ENCODE measurements around the gene CAMK2A. TPM values are rescaled to one million over a fixed set of nuclear protein-coding genes. Genes with fewer than 3 reads are reported as not detected.

CAMK2A gene
- polyA plus RNA-seq, 1 donor (not counting 4 experiments of a cell fraction or from before 2014, with no cell fraction given): 0.05 TPM

- H3K79me2 ChIP-seq (ENCODE audit: control insufficient read depth, insufficient read depth, low read length): no peaks in the 10 kb centered on the region
- H3K4me3 ChIP-seq (ENCODE audit: control insufficient read depth in 2 of 3, extremely low read depth in 1 of 3, insufficient read depth in 2 of 3, low read depth in 1 of 3, low read length in 3 of 3): no peak overlapping the region
- H3K9me3 ChIP-seq (ENCODE audit: control insufficient read depth, low read depth, low read length): no peaks in the 10 kb centered on the region
- no peak overlapping the region for H3K9ac ChIP-seq (ENCODE audit: control insufficient read depth, extremely low read depth, insufficient read depth, low read length)
- TF ChIP-seq CTCF (optimal IDR thresholded peaks at IDR 0.05 in 1 of 3, IDR thresholded peaks at IDR 0.05 in 1 of 3, conservative IDR thresholded peaks at IDR 0.05 in 1 of 3; ENCODE audit: extremely low read depth in 1 of 3, insufficient read depth in 2 of 3, low read length in 3 of 3): no peak
- TF ChIP-seq EZH2 (IDR thresholded peaks at IDR 0.05; ENCODE audit: low read length): no peak
- DNase-seq (ENCODE audit: low read depth, low spot score): no peak
- no peaks in the 10 kb centered on the region for H3K4me1 ChIP-seq (ENCODE audit: control insufficient read depth, extremely low read depth, insufficient read depth, low read length)
- no peak overlapping the region for H3K27ac ChIP-seq (ENCODE audit: control insufficient read depth, insufficient read depth, low read length)
- H2AFZ ChIP-seq (ENCODE audit: control insufficient read depth, low read length): no peak overlapping the region
- H3K27me3 ChIP-seq (ENCODE audit: control insufficient read depth, extremely low read depth, insufficient read depth, low read length): peaks cover 1% of the 10 kb centered on the region
- FAIRE-seq: no peak
- no peaks in the 10 kb centered on the region for H3K36me3 ChIP-seq (ENCODE audit: control insufficient read depth in 2 of 2, extremely low read depth in 1 of 2, insufficient read depth in 2 of 2, low read length in 2 of 2)
- no peaks in the 10 kb centered on the region for H3K9me1 ChIP-seq (ENCODE audit: control insufficient read depth, extremely low read depth, insufficient read depth, low read length)
- H3K4me2 ChIP-seq (ENCODE audit: control insufficient read depth, extremely low read depth, insufficient read depth, low read depth, low read length): no peak overlapping the region
- dilution Hi-C loops (cut with MboI; ENCODE audit: extremely low pct_ligation_motif_present, low sequenced_read_pairs): no loop called here
- H4K20me1 ChIP-seq (ENCODE audit: control insufficient read depth, extremely low read depth, insufficient read depth, low read length): no peaks in the 10 kb centered on the region
Observed at GRCh38 chr5:150222906-150223305, 66.7 kb downstream of the CAMK2A start.

- Histone ChIP-seq H3K9me3 (ENCODE audit: control insufficient read depth, low read depth, low read length) (no peaks in the 10 kb centered on the region), H3K4me3 (ENCODE audit: control insufficient read depth in 2 of 3, extremely low read depth in 1 of 3, insufficient read depth in 2 of 3, low read depth in 1 of 3, low read length in 3 of 3) (no peak overlapping the region), H2AFZ (ENCODE audit: control insufficient read depth, low read length) (no peak overlapping the region), H3K79me2 (ENCODE audit: control insufficient read depth, insufficient read depth, low read length) (no peaks in the 10 kb centered on the region), H4K20me1 (ENCODE audit: control insufficient read depth, extremely low read depth, insufficient read depth, low read length) (no peaks in the 10 kb centered on the region), H3K9ac (ENCODE audit: control insufficient read depth, extremely low read depth, insufficient read depth, low read length) (no peak overlapping the region), H3K27ac (ENCODE audit: control insufficient read depth, insufficient read depth, low read length) (no peak overlapping the region), H3K4me2 (ENCODE audit: control insufficient read depth, extremely low read depth, insufficient read depth, low read depth, low read length) (no peak overlapping the region), H3K27me3 (ENCODE audit: control insufficient read depth, extremely low read depth, insufficient read depth, low read length) (peaks cover 11% of the 10 kb centered on the region), H3K4me1 (ENCODE audit: control insufficient read depth, extremely low read depth, insufficient read depth, low read length) (no peaks in the 10 kb centered on the region), H3K36me3 (ENCODE audit: control insufficient read depth in 2 of 2, extremely low read depth in 1 of 2, insufficient read depth in 2 of 2, low read length in 2 of 2) (no peaks in the 10 kb centered on the region), H3K9me1 (ENCODE audit: control insufficient read depth, extremely low read depth, insufficient read depth, low read length) (no peaks in the 10 kb centered on the region)
- FAIRE-seq: no peak
- DNase-seq (ENCODE audit: low read depth, low spot score): no peak
- TF ChIP-seq CTCF (optimal IDR thresholded peaks at IDR 0.05 in 1 of 3, IDR thresholded peaks at IDR 0.05 in 1 of 3, conservative IDR thresholded peaks at IDR 0.05 in 1 of 3; ENCODE audit: extremely low read depth in 1 of 3, insufficient read depth in 2 of 3, low read length in 3 of 3) (no peak), EZH2 (IDR thresholded peaks at IDR 0.05; ENCODE audit: low read length) (no peak)
- dilution Hi-C loops (cut with MboI; ENCODE audit: extremely low pct_ligation_motif_present, low sequenced_read_pairs): no loop called here
Observed at GRCh38 chr5:150221471-150221870, 68.1 kb downstream of the CAMK2A start.
